Endodermal cell (in vitro differentiated cells): Measurements from ENCODE around the gene PACS1. TPM values are rescaled to one million over a fixed set of nuclear protein-coding genes. Genes with fewer than 3 reads are reported as not detected.

ENCODE experiments used
- DNase-seq: peaks from one replicate; pipeline ENCODE4 v3.0.0-alpha.2; 2017
- H3K27ac ChIP-seq: 2 replicates; pipeline ENCODE4 v1.5.1; 2013; ENCODE audit warnings: mild to moderate bottlenecking, low read depth, low read length, moderate library complexity
- H3K27me3 ChIP-seq: 2 replicates; pipeline ENCODE4 v1.6.1; 2013; ENCODE audit warnings: mild to moderate bottlenecking, low read length, moderate library complexity; ENCODE audit not compliant: insufficient read depth, control insufficient read depth, poor library complexity, severe bottlenecking
- H3K36me3 ChIP-seq: 2 replicates; pipeline ENCODE4 v1.7.0; 2013; ENCODE audit warnings: mild to moderate bottlenecking, low read length, moderate library complexity; ENCODE audit not compliant: control insufficient read depth, insufficient read depth
- H3K4me1 ChIP-seq: one replicate; pipeline ENCODE4 v1.7.0; 2013; ENCODE audit warnings: low read length; ENCODE audit not compliant: control insufficient read depth, insufficient read depth
- H3K4me3 ChIP-seq: 2 replicates; pipeline ENCODE4 v1.5.1; 2013; ENCODE audit warnings: mild to moderate bottlenecking, low read length, moderate library complexity
- H3K9ac ChIP-seq: 2 replicates; pipeline ENCODE4 v1.6.1; 2013; ENCODE audit warnings: mild to moderate bottlenecking, low read length, moderate library complexity; ENCODE audit not compliant: poor library complexity, severe bottlenecking; ENCODE audit errors: extremely low read depth
- H3K9me3 ChIP-seq: 2 replicates; pipeline ENCODE4 v1.6.1; 2013; ENCODE audit warnings: mild to moderate bottlenecking, low read length, moderate library complexity; ENCODE audit not compliant: control insufficient read depth
- H3K27ac Mint-ChIP-seq: 2 replicates; pipeline ENCODE4 v1.8.0; 2020; ENCODE audit warnings: mixed read lengths
- H3K27me3 Mint-ChIP-seq: 2 replicates; pipeline ENCODE4 v1.8.0; 2021; ENCODE audit warnings: mild to moderate bottlenecking, mixed read lengths; ENCODE audit not compliant: insufficient read depth
- H3K36me3 Mint-ChIP-seq: 2 replicates; pipeline ENCODE4 v1.8.0; 2020; ENCODE audit warnings: low read depth, mixed read lengths
- H3K4me1 Mint-ChIP-seq: 2 replicates; pipeline ENCODE4 v1.8.0; 2020; ENCODE audit warnings: mixed read lengths
- H3K4me3 Mint-ChIP-seq: 2 replicates; pipeline ENCODE4 v1.8.0; 2020; ENCODE audit warnings: mild to moderate bottlenecking, moderate library complexity, mixed read lengths
- H3K9me3 Mint-ChIP-seq: 2 replicates; pipeline ENCODE4 v1.8.0; 2020; ENCODE audit warnings: mild to moderate bottlenecking, mixed read lengths
- WGBS, 2 experiments: methylation state at CpG; one replicate each; pipeline versions ENCODE4 v1.1.5 to v1.1.7; 2013; ENCODE audit warnings: missing lambda C conversion rate in 2 of 2, mixed read lengths in 1 of 2; ENCODE audit not compliant: insufficient coverage in 1 of 2, insufficient read length in 1 of 2; 5-methylcytosine and 5-hydroxymethylcytosine counted together
- total RNA-seq, 2 donors: library from RNA; stranded (reverse); fragmentation: NEBNext Ultra II Directional in 1 of 2; extraction: Animal tissue kit (Norgen Biotek cat#: 25700) in 1 of 2; gene quantifications; 2 replicates in 1 of 2; 3 replicates in 1 of 2; pipeline ENCODE4 v1.2.1, GENCODE V29; 2021
- TF ChIP-seq, protein P1 (sequence below): fragments of 200-600 bp; sonication (generic); conservative IDR thresholded peaks from 2 replicates; pipeline ENCODE4 v1.5.0; 2021; ENCODE audit warnings: antibody characterized with exemption, mild to moderate bottlenecking

PACS1 gene
- total RNA-seq, 2 donors from 2014 or later = 67.0 to 67.1 TPM

DNA sequence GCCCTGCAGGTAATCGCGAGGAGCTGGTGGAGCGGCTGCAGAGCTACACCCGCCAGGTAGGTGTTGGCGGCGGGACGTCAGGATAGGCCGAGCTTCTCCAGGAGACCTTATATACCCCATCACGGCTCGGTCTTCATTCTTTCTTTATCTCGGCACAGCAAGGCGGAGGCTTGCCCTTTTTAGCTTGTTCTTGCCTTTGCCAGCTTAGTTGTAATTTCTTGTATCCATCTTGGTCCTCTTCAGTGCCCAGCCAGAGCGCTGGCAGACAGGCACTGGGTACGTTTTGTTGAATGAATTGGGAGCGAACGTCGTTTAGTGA lies 17.4 kb upstream of the PACS1 start:
- no peak for DNase-seq
- Histone ChIP-seq H3K9ac (peak overlapping the region; percentile 93), H3K9me3 (no peaks in the 10 kb centered on the region), H3K4me3 (peak overlapping the region; percentile 98), H3K4me1 (peaks cover 6% of the 10 kb centered on the region), H3K27ac (peak overlapping the region; percentile 59), H3K36me3 (peaks cover 40% of the 10 kb centered on the region), H3K27me3 (no peaks in the 10 kb centered on the region)
- H3K9me3 Mint-ChIP-seq = no peaks in the 10 kb centered on the region
- H3K4me3 Mint-ChIP-seq = peak overlapping the region; percentile 99
- WGBS, 2 experiments = 0 to 2% methylated on average over 12 to 17 of the region's 17 CpGs
- TF ChIP-seq, protein P1, sequence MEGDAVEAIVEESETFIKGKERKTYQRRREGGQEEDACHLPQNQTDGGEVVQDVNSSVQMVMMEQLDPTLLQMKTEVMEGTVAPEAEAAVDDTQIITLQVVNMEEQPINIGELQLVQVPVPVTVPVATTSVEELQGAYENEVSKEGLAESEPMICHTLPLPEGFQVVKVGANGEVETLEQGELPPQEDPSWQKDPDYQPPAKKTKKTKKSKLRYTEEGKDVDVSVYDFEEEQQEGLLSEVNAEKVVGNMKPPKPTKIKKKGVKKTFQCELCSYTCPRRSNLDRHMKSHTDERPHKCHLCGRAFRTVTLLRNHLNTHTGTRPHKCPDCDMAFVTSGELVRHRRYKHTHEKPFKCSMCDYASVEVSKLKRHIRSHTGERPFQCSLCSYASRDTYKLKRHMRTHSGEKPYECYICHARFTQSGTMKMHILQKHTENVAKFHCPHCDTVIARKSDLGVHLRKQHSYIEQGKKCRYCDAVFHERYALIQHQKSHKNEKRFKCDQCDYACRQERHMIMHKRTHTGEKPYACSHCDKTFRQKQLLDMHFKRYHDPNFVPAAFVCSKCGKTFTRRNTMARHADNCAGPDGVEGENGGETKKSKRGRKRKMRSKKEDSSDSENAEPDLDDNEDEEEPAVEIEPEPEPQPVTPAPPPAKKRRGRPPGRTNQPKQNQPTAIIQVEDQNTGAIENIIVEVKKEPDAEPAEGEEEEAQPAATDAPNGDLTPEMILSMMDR = no peak
- peaks cover 4% of the 10 kb centered on the region for H3K27me3 Mint-ChIP-seq
- peaks cover 22% of the 10 kb centered on the region for H3K4me1 Mint-ChIP-seq
- H3K27ac Mint-ChIP-seq = peak overlapping the region; percentile 99
- H3K36me3 Mint-ChIP-seq = peaks cover 34% of the 10 kb centered on the region

DNA sequence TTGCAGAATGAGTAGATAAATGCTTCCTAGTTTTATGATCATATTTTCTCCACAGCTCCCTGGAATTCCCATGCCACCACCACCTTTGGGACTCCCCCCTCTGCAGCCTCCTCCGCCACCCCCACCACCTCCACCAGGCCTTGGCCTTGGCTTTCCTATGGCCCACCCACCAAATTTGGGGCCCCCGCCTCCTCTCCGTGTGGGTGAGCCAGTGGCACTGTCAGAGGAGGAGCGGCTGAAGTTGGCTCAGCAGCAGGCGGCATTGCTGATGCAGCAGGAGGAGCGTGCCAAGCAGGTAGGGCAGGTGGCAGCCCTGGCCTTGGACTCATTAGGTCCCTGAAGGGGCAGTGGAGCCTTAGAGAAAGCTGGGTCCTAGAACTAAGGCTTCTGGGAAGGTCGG lies 15.1 kb upstream of the PACS1 start:
- no peak overlapping the region for H3K9ac ChIP-seq
- DNase-seq = no peak
- TF ChIP-seq, protein P1 = no peak
- Mint-ChIP-seq H3K27ac (no peak overlapping the region), H3K4me1 (peaks cover 17% of the 10 kb centered on the region), H3K27me3 (no peaks in the 10 kb centered on the region), H3K4me3 (no peak overlapping the region), H3K36me3 (peaks cover 54% of the 10 kb centered on the region), H3K9me3 (no peaks in the 10 kb centered on the region)
- peaks cover 6% of the 10 kb centered on the region for H3K4me1 ChIP-seq
- H3K36me3 ChIP-seq = peaks cover 62% of the 10 kb centered on the region
- H3K27me3 ChIP-seq = no peaks in the 10 kb centered on the region
- no peaks in the 10 kb centered on the region for H3K9me3 ChIP-seq
- 90 to 93% methylated on average over 4 to 7 of the region's 7 CpGs for WGBS, 2 experiments
- no peak overlapping the region for H3K4me3 ChIP-seq
- H3K27ac ChIP-seq = no peak overlapping the region

DNA sequence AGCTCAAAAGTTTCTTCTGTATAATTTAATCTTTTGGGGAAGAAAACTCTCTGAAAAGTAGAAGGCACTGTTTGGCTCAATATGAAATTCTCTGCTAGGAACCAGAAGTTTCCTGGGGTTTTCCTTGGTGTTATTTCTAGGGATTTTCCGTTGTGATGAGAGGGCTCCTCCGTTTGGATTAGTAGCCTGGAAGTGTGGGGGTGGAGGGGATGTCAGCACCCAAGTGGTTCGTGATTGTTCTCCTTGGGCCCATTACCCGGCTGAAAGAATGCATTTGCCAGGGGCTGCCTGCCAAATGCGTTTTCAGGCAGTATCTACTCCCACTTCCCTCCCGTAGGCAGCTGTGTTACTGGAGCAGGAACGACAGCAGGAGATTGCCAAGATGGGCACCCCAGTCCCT lies 13.6 kb upstream of the PACS1 start:
- H3K4me1 ChIP-seq = no peaks in the 10 kb centered on the region
- H3K27me3 Mint-ChIP-seq = no peaks in the 10 kb centered on the region
- no peak overlapping the region for H3K9ac ChIP-seq
- H3K4me3 Mint-ChIP-seq = no peak overlapping the region
- H3K27me3 ChIP-seq = no peaks in the 10 kb centered on the region
- H3K27ac Mint-ChIP-seq = no peak overlapping the region
- peaks cover 7% of the 10 kb centered on the region for H3K4me1 Mint-ChIP-seq
- H3K9me3 ChIP-seq = no peaks in the 10 kb centered on the region
- H3K4me3 ChIP-seq = no peak overlapping the region
- H3K9me3 Mint-ChIP-seq = no peaks in the 10 kb centered on the region
- no peak for DNase-seq
- 91 to 96% methylated on average over 3 to 7 of the region's 7 CpGs for WGBS, 2 experiments
- TF ChIP-seq, protein P1 = no peak
- no peak overlapping the region for H3K27ac ChIP-seq
- H3K36me3 ChIP-seq = peaks cover 77% of the 10 kb centered on the region
- peaks cover 69% of the 10 kb centered on the region for H3K36me3 Mint-ChIP-seq
